Activated T-helper 2 cell treated with anti-CD3 and anti-CD28 coated beads, Interferon-gamma antibody, Interleukin-2, Interleukin-4, amounts not matched to agents 10 μg/mL and 5 μg/mL and 100 μg/mL, durations not matched to agents 14 hours and 24 hours and 36 hours (primary cell): ENCODE data around the gene PCYT1A. TPM values are rescaled to one million over a fixed set of nuclear protein-coding genes. Genes with fewer than 3 reads are reported as not detected.

ENCODE experiments used
- DNase-seq: peaks from one replicate; pipeline ENCODE4 v3.0.0; 2021; ENCODE audit warnings: low spot score
- H3K27ac Mint-ChIP-seq: one replicate; pipeline ENCODE4 v1.8.0; 2021; ENCODE audit warnings: mixed read lengths
- H3K27me3 Mint-ChIP-seq: one replicate; pipeline ENCODE4 v1.8.0; 2021; ENCODE audit warnings: low read depth, mixed read lengths
- H3K36me3 Mint-ChIP-seq: one replicate; pipeline ENCODE4 v1.8.0; 2021; ENCODE audit warnings: low read depth, mixed read lengths
- H3K4me1 Mint-ChIP-seq: one replicate; pipeline ENCODE4 v1.8.0; 2021; ENCODE audit warnings: low read depth, mixed read lengths
- H3K4me3 Mint-ChIP-seq: one replicate; pipeline ENCODE4 v1.8.0; 2021; ENCODE audit warnings: low read depth, mild to moderate bottlenecking, moderate library complexity, mixed read lengths
- H3K9me3 Mint-ChIP-seq: one replicate; pipeline ENCODE4 v1.8.0; 2021; ENCODE audit warnings: mixed read lengths
- intact Hi-C: fragments of 100-400 bp; cut with micrococcal nuclease; formaldehyde crosslinking; loops from one replicate; pipeline ENCODE4 v1.15.1; 2023
- total RNA-seq: library from RNA; stranded (reverse); gene quantifications from 2 replicates; pipeline ENCODE4 v1.2.3, GENCODE V29; 2022

PCYT1A gene
- total RNA-seq, 1 donor from 2014 or later, result 53.7 TPM

DNA sequence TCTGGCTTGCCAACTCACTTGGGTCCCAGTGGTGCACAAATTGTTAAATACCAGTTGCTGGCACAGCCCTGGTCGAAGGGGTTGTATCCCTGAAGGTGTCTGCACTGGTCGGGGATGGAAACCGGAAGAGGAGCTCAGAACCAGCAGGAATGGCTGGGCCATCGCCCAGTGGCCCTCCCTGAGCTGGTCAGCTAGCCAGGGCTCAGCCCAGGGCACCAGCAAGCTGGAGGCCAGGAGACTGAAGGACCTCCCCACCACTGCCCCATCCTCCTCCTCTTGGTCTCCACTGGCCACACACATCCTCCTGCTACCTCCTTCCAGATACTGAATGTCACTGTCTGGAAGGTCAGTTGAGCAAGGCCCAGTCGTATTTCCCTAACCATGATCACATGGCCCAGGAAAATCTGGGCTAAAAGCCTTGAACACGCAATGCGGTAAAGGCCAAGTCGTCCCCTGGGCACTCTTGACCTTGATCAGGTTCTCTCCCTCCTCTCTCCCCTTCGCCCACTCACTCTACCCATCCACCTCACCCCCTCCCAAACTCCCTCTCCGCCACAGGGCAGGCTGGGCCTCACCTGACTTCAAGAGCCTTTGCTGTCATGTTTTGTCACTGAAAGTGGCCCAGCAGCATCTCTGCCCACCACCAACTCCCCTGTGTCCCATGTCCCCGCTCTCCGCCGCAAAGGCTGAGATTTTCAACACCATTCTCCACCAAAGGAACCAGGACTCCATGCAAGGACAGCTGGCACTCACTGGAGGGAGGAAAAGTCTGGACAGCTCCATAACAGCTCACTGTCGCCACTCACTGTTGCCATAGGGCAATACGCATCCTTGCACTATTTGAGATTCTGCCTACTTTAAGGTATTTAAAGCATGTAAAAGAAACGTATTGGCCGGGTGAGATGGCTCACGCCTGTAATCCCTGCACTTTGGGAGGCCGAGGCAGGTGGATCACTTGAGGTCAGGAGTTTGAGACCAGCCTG lies 88.5 kb downstream of the PCYT1A start:
- Mint-ChIP-seq H3K27ac (no peak overlapping the region), H3K27me3 (peaks cover 10% of the 10 kb centered on the region), H3K4me3 (no peak overlapping the region), H3K36me3 (no peaks in the 10 kb centered on the region), H3K4me1 (peaks cover 9% of the 10 kb centered on the region), H3K9me3 (no peaks in the 10 kb centered on the region)
- no peak for DNase-seq
- intact Hi-C loops, result no loop called here

DNA sequence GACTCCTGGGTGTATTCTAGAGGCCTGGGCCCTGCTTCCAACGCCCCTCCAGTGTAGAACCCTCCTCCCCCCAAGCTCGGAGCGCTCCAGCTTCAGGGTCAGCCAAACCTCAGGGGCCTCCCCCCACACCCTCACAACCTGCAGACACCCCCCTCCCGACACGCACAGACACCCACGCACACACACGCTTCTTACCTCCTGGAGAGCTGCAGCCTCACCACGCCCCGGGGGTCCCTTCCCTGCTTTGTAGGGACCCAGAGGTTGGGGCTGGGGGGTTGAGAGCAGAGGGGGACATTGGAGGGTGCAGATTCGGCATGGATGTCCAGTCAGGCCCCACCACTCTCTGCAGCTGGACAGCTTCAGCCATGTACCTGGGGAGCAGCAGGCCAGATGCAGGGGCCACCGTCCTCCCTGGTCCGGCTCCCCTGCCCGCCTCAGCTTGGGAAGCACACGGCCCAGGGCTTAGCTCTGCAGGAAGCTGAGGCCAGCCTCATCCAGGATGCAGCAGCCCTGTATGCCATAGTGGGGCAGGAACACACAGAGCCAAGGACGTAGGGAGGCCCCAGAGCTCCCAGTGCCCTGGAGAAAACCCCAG lies 89.3 kb downstream of the PCYT1A start:
- Mint-ChIP-seq H3K27me3 (peaks cover 2% of the 10 kb centered on the region), H3K4me1 (peaks cover 12% of the 10 kb centered on the region), H3K27ac (no peak overlapping the region), H3K4me3 (no peak overlapping the region), H3K9me3 (no peaks in the 10 kb centered on the region), H3K36me3 (no peaks in the 10 kb centered on the region)
- intact Hi-C loops, result no loop called here
- no peak for DNase-seq

DNA sequence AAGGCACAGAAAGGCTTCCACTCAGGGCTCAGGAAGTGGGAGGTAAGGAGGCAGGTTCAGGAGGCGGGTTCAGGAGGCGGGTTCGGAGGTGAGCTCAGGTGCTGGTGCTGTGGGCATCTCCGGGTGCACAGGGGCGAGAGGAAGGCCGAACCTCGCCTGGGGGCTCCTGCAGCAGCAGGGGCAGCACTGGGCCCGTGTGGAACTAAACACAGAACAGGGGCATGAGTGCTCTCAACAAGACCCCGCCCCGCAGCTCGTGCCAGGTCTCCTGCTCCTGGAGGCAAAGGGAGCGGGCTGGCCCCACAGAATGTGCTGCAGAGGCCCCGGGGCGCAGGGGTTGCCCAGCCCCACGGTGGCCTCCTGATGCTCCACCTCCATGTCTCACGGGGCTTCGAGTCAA lies 90.0 kb downstream of the PCYT1A start:
- H3K9me3 Mint-ChIP-seq, result no peaks in the 10 kb centered on the region
- H3K36me3 Mint-ChIP-seq, result no peaks in the 10 kb centered on the region
- H3K4me3 Mint-ChIP-seq, result no peak overlapping the region

DNA sequence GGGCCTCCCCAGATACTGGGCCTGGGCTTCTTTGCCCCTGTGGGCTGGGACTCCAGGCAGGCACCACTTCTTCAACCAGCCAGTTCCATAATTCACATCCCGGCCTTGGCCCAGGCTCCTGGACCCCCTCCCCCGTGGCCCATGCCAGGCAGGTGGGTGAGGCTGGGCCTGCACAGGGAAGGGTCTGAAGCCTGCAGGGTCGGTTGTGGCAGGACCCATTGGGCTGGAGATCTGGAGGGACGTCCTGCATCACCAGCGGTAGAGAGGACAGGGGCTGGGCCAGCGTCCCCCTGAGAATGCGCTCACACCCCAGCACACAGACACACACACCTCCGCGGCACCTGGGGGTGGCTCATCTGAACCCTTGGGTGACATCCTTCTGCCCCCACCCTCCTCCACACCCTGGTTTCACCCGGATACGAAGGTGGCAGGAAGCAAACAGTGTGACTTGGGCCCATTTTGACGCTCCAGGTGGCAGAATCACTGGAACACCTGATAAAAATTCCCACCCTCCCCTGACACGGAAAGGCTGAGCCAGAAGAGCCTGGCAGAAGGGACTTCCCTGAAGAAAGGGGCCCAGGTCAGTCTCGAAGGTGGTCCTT lies 91.8 kb downstream of the PCYT1A start:
- H3K27me3 Mint-ChIP-seq, result no peaks in the 10 kb centered on the region
- intact Hi-C loops, result loop anchor here (1.0 kb wide), 1 partner anchor 122 kb away; no protein-coding TSS in a partner anchor
- H3K4me3 Mint-ChIP-seq, result no peak overlapping the region
- no peaks in the 10 kb centered on the region for H3K9me3 Mint-ChIP-seq
- no peak for DNase-seq
- no peaks in the 10 kb centered on the region for H3K36me3 Mint-ChIP-seq
- H3K27ac Mint-ChIP-seq, result no peak overlapping the region
- peaks cover 23% of the 10 kb centered on the region for H3K4me1 Mint-ChIP-seq

More for the DNA sequence above, 90.0 kb downstream of the PCYT1A start:
- H3K27ac Mint-ChIP-seq, result no peak overlapping the region
- peaks cover 17% of the 10 kb centered on the region for H3K4me1 Mint-ChIP-seq
- intact Hi-C loops, result no loop called here
- DNase-seq, result no peak
- peaks cover under 1% of the 10 kb centered on the region for H3K27me3 Mint-ChIP-seq

DNA sequence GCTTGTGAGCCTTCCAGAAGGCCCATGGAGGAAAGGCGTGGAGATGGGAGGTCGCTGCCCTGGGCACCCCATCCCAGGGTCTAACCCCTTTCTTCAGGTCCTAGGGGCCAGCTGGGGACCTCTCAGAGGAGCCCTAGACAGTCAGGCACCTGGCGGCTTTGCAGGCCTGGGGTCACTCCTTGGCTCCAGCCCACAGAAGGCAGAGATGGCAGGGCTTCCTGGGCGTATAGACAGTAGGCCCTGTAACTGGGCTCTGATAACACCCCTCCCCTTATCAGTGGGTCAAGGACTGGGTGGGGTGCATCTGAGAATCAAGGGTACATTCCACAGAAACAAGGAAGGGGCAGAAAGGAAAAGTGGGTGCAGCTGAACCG lies 93.0 kb downstream of the PCYT1A start:
- no peak for DNase-seq
- H3K4me3 Mint-ChIP-seq, result no peak overlapping the region
- peaks cover 25% of the 10 kb centered on the region for H3K4me1 Mint-ChIP-seq
- H3K9me3 Mint-ChIP-seq, result no peaks in the 10 kb centered on the region
- peak overlapping the region; percentile 39 for H3K27ac Mint-ChIP-seq
- intact Hi-C loops, result no loop called here
- no peaks in the 10 kb centered on the region for H3K36me3 Mint-ChIP-seq
- H3K27me3 Mint-ChIP-seq, result no peaks in the 10 kb centered on the region

DNA sequence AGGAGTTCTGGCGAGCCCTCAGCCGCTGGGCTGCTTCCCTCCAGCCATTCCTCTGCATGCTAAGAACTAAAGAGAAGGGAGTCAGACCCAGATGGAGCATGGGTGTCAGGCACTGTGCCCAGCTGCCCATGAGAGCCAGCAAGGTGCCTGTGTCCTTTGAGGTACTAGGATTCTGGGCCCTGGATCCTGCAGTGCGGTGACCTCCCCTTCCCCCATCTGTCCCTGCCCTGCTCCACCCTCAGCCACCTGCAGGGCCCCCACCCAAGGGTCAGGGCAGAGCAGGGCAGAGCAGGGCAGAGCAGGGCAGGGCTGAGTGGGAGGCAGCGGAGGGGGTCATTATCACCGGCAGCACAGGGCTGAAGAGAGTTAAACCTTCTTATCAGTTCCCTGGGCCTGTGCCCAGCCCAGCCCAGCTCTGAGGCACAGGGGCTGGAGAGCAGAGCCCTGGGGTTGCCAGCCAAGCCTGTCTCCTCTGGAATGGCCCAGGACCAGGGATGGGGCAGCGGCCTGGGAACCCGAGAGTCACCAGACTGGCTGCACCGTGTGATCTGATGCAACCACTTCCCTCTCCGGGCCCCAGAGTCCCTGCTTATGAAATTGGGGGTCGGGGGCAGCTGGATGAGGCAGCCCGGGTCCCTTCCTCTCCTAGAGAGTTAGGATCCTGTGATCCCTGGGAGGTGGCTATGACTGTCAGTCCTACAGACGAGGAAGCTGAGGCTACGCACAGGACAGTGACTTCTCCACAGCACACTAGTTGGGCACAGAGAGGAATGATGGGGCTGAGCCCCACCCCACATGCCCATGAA lies 93.6 kb downstream of the PCYT1A start:
- Mint-ChIP-seq H3K27ac (peak overlapping the region; percentile 94), H3K36me3 (no peaks in the 10 kb centered on the region), H3K27me3 (no peaks in the 10 kb centered on the region), H3K4me1 (peaks cover 25% of the 10 kb centered on the region), H3K9me3 (no peaks in the 10 kb centered on the region), H3K4me3 (no peak overlapping the region)
- no peak for DNase-seq
- intact Hi-C loops, result no loop called here

DNA sequence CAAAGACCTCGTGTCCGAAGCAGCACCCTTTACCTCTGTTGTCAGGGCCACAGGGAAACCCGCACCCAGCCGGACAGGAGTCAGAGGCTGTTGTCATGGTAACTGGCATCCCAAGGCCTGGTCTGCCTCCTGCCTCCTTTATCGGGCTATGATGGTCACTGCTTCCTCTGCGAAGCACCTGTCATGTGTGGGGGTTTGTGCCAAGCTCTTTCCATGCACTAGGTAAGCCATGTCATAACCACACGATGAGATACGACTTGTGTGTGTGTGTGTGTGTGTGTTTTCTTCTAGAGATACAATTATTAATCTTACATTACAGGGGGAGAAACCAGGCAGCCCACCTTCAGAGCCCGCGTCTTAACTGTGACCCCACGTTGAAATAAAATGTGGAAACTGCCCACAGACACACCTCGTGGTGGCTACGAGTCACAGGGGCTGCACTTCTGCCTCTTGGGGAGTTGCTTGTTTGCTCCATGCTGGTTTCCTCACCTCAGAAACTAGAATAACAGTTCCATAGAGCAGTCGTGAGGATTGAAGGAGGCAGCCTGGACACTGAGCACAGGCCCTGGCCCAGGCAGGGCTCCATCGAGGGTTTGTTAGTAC lies 94.3 kb downstream of the PCYT1A start:
- DNase-seq, result no peak
- H3K4me1 Mint-ChIP-seq, result peaks cover 25% of the 10 kb centered on the region
- H3K36me3 Mint-ChIP-seq, result no peaks in the 10 kb centered on the region
- no peak overlapping the region for H3K4me3 Mint-ChIP-seq
- H3K27me3 Mint-ChIP-seq, result no peaks in the 10 kb centered on the region
- H3K9me3 Mint-ChIP-seq, result no peaks in the 10 kb centered on the region
- peak overlapping the region; percentile 94 for H3K27ac Mint-ChIP-seq
- intact Hi-C loops, result no loop called here

DNA sequence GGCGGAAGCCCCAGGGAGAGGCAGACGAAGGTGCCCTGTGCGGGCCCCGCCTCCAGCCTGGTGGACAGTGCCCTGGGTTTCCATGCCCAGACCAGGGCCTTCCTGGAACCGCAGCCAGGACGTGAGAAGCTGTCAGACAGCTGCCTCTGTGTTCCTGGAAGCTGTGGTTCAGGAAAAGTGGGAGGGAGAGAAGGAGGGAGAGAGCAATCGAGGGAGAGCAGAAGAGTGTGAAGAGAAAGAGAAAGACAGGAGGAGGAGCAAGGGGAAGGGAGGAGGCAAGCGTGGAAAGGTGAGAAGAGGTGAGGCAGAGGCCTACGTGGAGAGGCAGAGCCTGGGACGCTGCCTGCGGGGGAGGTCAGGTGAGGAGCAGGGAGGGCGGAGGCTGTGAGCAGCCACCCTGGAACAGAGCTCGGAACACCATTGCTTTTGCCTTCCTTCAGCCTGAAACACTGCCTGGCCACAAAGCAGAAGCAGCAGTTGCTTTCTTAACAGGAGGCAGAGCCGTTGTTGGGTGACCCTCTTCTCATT lies 94.9 kb downstream of the PCYT1A start:
- peaks cover 25% of the 10 kb centered on the region for H3K4me1 Mint-ChIP-seq
- no peak overlapping the region for H3K4me3 Mint-ChIP-seq
- no peaks in the 10 kb centered on the region for H3K9me3 Mint-ChIP-seq
- intact Hi-C loops, result loop anchor here (1.0 kb wide), 1 partner anchor 9 kb away; no protein-coding TSS in a partner anchor
- no peak for DNase-seq
- H3K27ac Mint-ChIP-seq, result peak overlapping the region; percentile 94
- H3K27me3 Mint-ChIP-seq, result no peaks in the 10 kb centered on the region
- no peaks in the 10 kb centered on the region for H3K36me3 Mint-ChIP-seq

DNA sequence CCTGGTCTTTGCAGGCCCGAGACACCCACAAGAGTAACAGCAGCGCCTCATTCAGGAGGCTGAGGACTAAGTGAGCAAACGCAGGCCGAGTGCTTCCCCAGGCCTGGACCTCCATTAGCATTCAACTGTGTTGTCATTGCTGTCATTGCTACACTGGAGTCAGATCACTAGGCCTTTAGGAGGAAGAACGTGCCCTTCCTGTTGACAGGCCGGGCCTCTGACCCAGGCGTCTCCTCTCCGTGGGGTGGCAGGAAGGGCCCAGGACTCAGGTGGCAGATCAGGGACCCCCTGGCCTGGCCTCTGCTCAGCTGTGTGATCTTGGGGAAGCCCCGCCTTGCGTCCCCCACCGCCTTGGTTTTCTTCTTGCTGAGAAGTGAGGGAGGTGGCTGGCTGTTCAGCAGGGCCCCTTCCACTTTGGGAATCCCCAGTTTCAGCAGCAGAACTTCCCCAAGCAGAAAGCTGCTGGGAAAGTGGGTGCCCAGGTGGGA lies 95.4 kb downstream of the PCYT1A start:
- no peaks in the 10 kb centered on the region for H3K27me3 Mint-ChIP-seq
- intact Hi-C loops, result loop anchor here (1.0 kb wide), 1 partner anchor 9 kb away; no protein-coding TSS in a partner anchor
- H3K36me3 Mint-ChIP-seq, result no peaks in the 10 kb centered on the region

DNA sequence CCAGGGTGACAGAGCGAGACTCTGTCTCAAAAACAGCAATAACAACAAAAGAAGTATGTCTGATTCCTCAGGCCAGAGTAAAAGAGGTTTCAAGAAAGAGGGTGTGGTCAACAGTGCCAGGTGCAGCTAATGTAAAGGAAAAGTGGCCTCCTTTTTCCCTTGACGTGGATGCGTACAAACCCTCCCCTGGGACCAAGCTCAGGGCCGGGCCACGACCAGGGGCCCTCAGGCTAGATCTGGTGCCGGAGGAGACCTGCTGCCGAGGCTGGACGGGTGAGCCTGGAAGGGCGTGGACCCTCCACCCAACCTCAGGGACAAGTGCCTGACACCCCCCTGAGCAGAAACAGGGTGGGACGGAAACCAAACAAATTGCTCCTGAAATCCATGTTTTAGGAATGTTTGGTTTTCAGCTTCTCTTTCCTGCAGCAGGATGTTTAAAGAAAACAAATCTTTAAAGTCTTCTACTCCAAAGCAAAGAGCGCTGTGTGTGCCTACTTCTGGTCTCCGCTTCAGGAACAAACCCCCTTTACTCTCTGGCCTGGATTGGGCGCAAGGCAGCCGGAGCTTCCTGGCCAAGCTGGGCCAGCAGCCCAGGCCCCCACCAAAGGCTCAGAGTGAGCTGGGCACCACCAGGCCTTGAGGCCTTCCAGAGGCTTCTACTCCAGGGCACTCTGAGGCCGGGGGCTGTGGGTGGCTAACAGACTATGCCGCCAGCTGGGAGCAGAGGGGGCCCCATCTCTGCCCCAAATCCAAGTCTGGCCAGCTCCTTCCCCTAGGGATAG lies 97.8 kb downstream of the PCYT1A start:
- intact Hi-C loops, result loop anchor here (10.0 kb wide), 1 partner anchor 495 kb away; no protein-coding TSS in a partner anchor
- Mint-ChIP-seq H3K27ac (no peak overlapping the region), H3K27me3 (no peaks in the 10 kb centered on the region), H3K36me3 (no peaks in the 10 kb centered on the region), H3K4me1 (peaks cover 34% of the 10 kb centered on the region), H3K4me3 (no peak overlapping the region), H3K9me3 (no peaks in the 10 kb centered on the region)
- DNase-seq, result no peak

More for the DNA sequence above, 95.4 kb downstream of the PCYT1A start:
- Mint-ChIP-seq H3K4me1 (peaks cover 27% of the 10 kb centered on the region), H3K4me3 (no peak overlapping the region), H3K27ac (peak overlapping the region; percentile 94), H3K9me3 (no peaks in the 10 kb centered on the region)
- DNase-seq, result no peak
